ENCODE measurements around the gene PARL.

GRCh38 chr3:183922421-183922820 is 37.7 kb upstream of the PARL start:
- TF ChIP-seq JUNB (IDR thresholded peaks at IDR 0.05) (no peak), POLR2A (IDR thresholded peaks at IDR 0.05; ENCODE audit: low read length) (no peak), RARB (CRISPR knock-in tag; IDR thresholded peaks at IDR 0.05) (no peak), POLR2AphosphoS2 (conservative IDR thresholded peaks at IDR 0.05; ENCODE audit: low read length) (no peak), NFE2L2 (conservative IDR thresholded peaks at IDR 0.05; ENCODE audit: low read length) (no peak), MAX (IDR thresholded peaks at IDR 0.05) (no peak), RCOR1 (IDR thresholded peaks at IDR 0.05; ENCODE audit: low read depth, low read length) (no peak), CTCF (IDR thresholded peaks at IDR 0.05) (no peak), ZNF302 (CRISPR knock-in tag; IDR thresholded peaks at IDR 0.05) (no peak)

All from A549 (cell line).